K562 (cell line): ENCODE data around the gene ZBTB48. TPM values are rescaled to one million over a fixed set of nuclear protein-coding genes. Genes with fewer than 3 reads are reported as not detected.

Experiments used
- ATF2 ChIP-seq: sonication (generic); formaldehyde crosslinking; IDR thresholded peaks from 2 replicates; pipeline ENCODE4 v1.8.1; 2022; ENCODE audit warnings: missing genetic modification reagents
- E2F6 ChIP-seq, 2 experiments: IDR thresholded peaks; 2 replicates each; pipeline ENCODE4 v1.6.1; 2011; ENCODE audit warnings: borderline replicate concordance in 1 of 2, control low read depth in 1 of 2, low read depth in 1 of 2, low read length in 1 of 2, mild to moderate bottlenecking in 1 of 2, mixed read lengths in 1 of 2, moderate library complexity in 1 of 2; ENCODE audit not compliant: insufficient read depth in 1 of 2, insufficient read length in 1 of 2, poor library complexity in 1 of 2, severe bottlenecking in 1 of 2; ENCODE audit errors: extremely low read depth in 1 of 2
- MAZ ChIP-seq, 2 experiments: fragments of 450-650 bp in 1 of 2; sonication (generic) in 1 of 2; formaldehyde crosslinking; IDR thresholded peaks in 1 of 2; conservative IDR thresholded peaks in 1 of 2; 2 replicates each; pipeline versions ENCODE4 v1.4.0 to v1.5.0; 2020; ENCODE audit warnings: mild to moderate bottlenecking in 1 of 2, missing genetic modification reagents in 1 of 2
- NFYB ChIP-seq: IDR thresholded peaks from 2 replicates; pipeline ENCODE4 v1.6.1; 2011; ENCODE audit warnings: mild to moderate bottlenecking, moderate library complexity; ENCODE audit not compliant: insufficient read length; ENCODE audit errors: extremely low read depth
- PPARD ChIP-seq: fragments of 250-450 bp; sonication (Bioruptor Pico); IDR thresholded peaks from 2 replicates; pipeline ENCODE4 v1.8.0; 2022; ENCODE audit warnings: inconsistent platforms, mild to moderate bottlenecking, moderate library complexity
- PURB ChIP-seq: sonication (generic); formaldehyde crosslinking; IDR thresholded peaks from 2 replicates; pipeline ENCODE4 v1.9.0; 2021; ENCODE audit warnings: low read depth, mild to moderate bottlenecking, missing genetic modification reagents
- UBTF ChIP-seq, 2 experiments: IDR thresholded peaks; 2 replicates each; pipeline ENCODE4 v1.6.1; 2012; ENCODE audit warnings: improper control_type of control experiment in 2 of 2, low read depth in 2 of 2, low read length in 2 of 2, borderline replicate concordance in 1 of 2
- WHSC1 ChIP-seq: IDR thresholded peaks from one replicate; pipeline ENCODE4 v1.6.1; 2012; ENCODE audit warnings: low read length, control low read depth, inconsistent platforms
- ZNF133 ChIP-seq: fragments of 250-450 bp; sonication (Bioruptor Pico); IDR thresholded peaks from 2 replicates; pipeline ENCODE4 v1.4.0; 2020; ENCODE audit warnings: mild to moderate bottlenecking
- ZNF589 ChIP-seq: fragments of 200-800 bp; sonication (Bioruptor generic); IDR thresholded peaks from 2 replicates; pipeline ENCODE4 v1.6.1; 2016; ENCODE audit warnings: low read depth, missing genetic modification characterization, missing compliant biosample characterization
- ZNF609 ChIP-seq: sonication (generic); formaldehyde crosslinking; IDR thresholded peaks from 2 replicates; pipeline ENCODE4 v1.8.1; 2023; ENCODE audit warnings: missing genetic modification reagents, mild to moderate bottlenecking, borderline replicate concordance
- ZNF79 ChIP-seq: fragments of 250-450 bp; sonication (Bioruptor Pico); IDR thresholded peaks from 2 replicates; pipeline ENCODE4 v1.4.0; 2020; ENCODE audit warnings: low read depth, mild to moderate bottlenecking, moderate library complexity
- polyA plus RNA-seq, 8 experiments: library from polyadenylated mRNA; depleted of rRNA in 4 of 8; stranded (reverse) in 5 of 8; unstranded in 3 of 8; fragments of >200 nt; fragmentation: Nextera tagmentation in 2 of 8; fragmentation: Illumina TruSeq in 1 of 8; extraction: Ambion mirVana in 2 of 8; extraction: Trizol in 1 of 8; gene quantifications; 2 replicates each; pipeline versions ENCODE4 v1.2.1 to v1.2.3, GENCODE V29; 2011 to 2014; ENCODE audit warnings: inconsistent platforms in 1 of 8, missing spikeins in 1 of 8
- total RNA-seq, 7 experiments: library from RNA; depleted of rRNA in 6 of 7; stranded (reverse); fragments of >200 nt in 6 of 7; fragmentation: Illumina TruSeq in 2 of 7; extraction: Trizol in 2 of 7; gene quantifications; 2 replicates each; pipeline versions ENCODE4 v1.2.1 to v1.2.3, GENCODE V29; 2011 to 2021; ENCODE audit warnings: low replicate concordance in 1 of 7

The ZBTB48 gene
- total and polyA plus RNA-seq, 9 of the 15 experiments (the other 6 are each of a cell fraction or from before 2014, with no cell fraction given): 1.9 to 66.9 (median 29.5) TPM

- TF ChIP-seq ZNF609 (CRISPR knock-in tag) (no peak), ATF2 (CRISPR knock-in tag) (no peak), NFYB (no peak), PURB (CRISPR knock-in tag) (no peak), PPARD (CRISPR knock-in tag) (no peak), MAZ (CRISPR knock-in tag; conservative IDR thresholded peaks at IDR 0.05 in 1 of 2, IDR thresholded peaks at IDR 0.05 in 1 of 2) (peak; percentile 97 to 98), UBTF (IDR thresholded peaks at IDR 0.05; ENCODE audit: borderline replicate concordance in 1 of 2, low read depth in 2 of 2, low read length in 2 of 2) (no peak; a peak in 1 of 4 replicates), WHSC1 (no peak), ZNF79 (no peak), ZNF589 (CRISPR knock-in tag) (no peak; the same call in 1 of the 2 replicates), ZNF133 (CRISPR knock-in tag) (no peak), E2F6 (IDR thresholded peaks at IDR 0.05; ENCODE audit: borderline replicate concordance in 1 of 2, extremely low read depth in 1 of 2, insufficient read depth in 1 of 2, insufficient read length in 1 of 2, low read depth in 1 of 2, low read length in 1 of 2, poor library complexity in 1 of 2, severe bottlenecking in 1 of 2) (peak; percentile 43 to 89)
These were observed 33.7 kb downstream of the ZBTB48 start, which contains the start of gene PHF13 (continued) for GRCh38 chr1:6613361-6614018.
